Stomach smooth muscle (tissue), 2 donors: ENCODE measurements around the gene RPS6KA4.

ENCODE experiments used
- H3K27ac ChIP-seq: one replicate; pipeline ENCODE4 v1.7.0; 2013; ENCODE audit warnings: mild to moderate bottlenecking, low read length, inconsistent platforms
- H3K27me3 ChIP-seq, 2 donors: one replicate each; pipeline ENCODE4 v1.7.0; 2013; ENCODE audit warnings: low read length in 2 of 2; ENCODE audit not compliant: insufficient read depth in 2 of 2, control insufficient read depth in 1 of 2
- H3K36me3 ChIP-seq, 2 donors: one replicate each; pipeline ENCODE4 v1.7.0; 2013; ENCODE audit warnings: low read length in 2 of 2; ENCODE audit not compliant: control insufficient read depth in 2 of 2, insufficient read depth in 2 of 2
- H3K4me1 ChIP-seq: one replicate; pipeline ENCODE4 v1.7.0; 2013; ENCODE audit warnings: low read length; ENCODE audit not compliant: control insufficient read depth, insufficient read depth
- H3K4me3 ChIP-seq, 2 donors: one replicate each; pipeline ENCODE4 v1.7.0; 2013; ENCODE audit warnings: low read length in 2 of 2
- H3K9ac ChIP-seq, 2 donors: one replicate each; pipeline ENCODE4 v1.7.0; 2013; ENCODE audit warnings: low read length in 2 of 2, mild to moderate bottlenecking in 1 of 2
- H3K9me3 ChIP-seq, 2 donors: one replicate each; pipeline ENCODE4 v1.7.0; 2013; ENCODE audit warnings: low read length in 2 of 2; ENCODE audit not compliant: control insufficient read depth in 2 of 2
- donor health status: healthy.
- donor health status: Pancreatic carcinoma.

The RPS6KA4 gene

DNA sequence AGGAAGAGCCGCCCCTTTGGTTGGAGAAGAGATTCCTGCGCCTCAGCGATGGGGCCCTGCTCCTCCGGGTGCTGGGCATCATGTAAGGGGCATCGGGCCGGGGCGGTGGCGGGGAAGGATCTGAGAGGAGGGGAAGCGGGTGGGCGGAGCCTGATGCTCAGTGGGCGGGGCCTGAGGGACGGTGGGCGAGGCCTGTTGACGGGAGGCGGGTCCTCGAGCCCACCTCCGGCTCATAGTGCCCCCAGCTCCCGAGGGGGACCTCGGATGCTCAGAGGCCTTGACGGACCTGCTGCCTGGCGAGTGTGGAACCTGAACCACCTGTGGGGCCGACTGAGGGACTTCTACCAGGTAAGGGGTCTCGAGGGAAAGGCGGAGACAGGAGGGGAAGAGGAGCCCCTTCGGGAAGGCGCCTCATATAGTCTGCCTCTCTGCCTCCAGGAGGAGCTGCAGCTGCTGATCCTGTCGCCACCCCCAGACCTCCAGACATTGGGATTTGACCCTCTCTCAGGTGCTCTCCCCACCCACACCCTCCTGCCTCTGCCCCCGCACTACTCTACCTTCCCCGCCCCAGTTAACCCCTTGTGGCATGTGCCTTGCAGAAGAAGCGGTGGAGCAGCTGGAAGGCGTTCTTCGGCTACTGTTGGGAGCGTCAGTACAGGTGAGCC, 18.2 kb upstream of the RPS6KA4 start:
- Histone ChIP-seq H3K9me3 (no peaks in the 10 kb centered on the region), H3K4me3 (no peak overlapping the region), H3K27ac (no peak overlapping the region), H3K36me3 (no peaks in the 10 kb centered on the region), H3K9ac (no peak overlapping the region), H3K4me1 (peaks cover 11% of the 10 kb centered on the region), H3K27me3 (no peaks in the 10 kb centered on the region)

DNA sequence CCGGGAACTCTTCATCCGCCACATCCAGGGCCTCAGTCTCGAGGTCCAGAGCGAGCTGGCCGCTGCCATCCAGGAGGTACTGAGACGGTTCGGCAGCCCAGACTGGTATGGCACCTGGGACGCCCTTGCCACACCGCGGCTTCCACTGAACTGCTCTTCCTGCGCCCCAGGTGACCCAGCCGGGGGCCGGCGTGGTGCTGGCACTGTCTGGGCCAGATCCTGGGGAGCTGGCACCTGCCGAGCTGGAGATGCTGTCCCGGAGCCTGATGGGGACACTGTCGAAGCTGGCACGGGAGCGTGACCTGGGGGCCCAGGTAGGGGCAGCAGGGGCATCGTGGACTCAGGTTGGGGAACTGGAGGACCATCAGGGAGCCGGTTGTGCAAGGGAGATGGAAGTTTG, 17.5 kb upstream of the RPS6KA4 start:
- no peaks in the 10 kb centered on the region for H3K27me3 ChIP-seq
- H3K9me3 ChIP-seq, result no peaks in the 10 kb centered on the region
- H3K4me1 ChIP-seq, result peaks cover 11% of the 10 kb centered on the region
- no peak overlapping the region for H3K9ac ChIP-seq
- H3K4me3 ChIP-seq, result no peak overlapping the region
- H3K36me3 ChIP-seq, result no peaks in the 10 kb centered on the region
- no peak overlapping the region for H3K27ac ChIP-seq

DNA sequence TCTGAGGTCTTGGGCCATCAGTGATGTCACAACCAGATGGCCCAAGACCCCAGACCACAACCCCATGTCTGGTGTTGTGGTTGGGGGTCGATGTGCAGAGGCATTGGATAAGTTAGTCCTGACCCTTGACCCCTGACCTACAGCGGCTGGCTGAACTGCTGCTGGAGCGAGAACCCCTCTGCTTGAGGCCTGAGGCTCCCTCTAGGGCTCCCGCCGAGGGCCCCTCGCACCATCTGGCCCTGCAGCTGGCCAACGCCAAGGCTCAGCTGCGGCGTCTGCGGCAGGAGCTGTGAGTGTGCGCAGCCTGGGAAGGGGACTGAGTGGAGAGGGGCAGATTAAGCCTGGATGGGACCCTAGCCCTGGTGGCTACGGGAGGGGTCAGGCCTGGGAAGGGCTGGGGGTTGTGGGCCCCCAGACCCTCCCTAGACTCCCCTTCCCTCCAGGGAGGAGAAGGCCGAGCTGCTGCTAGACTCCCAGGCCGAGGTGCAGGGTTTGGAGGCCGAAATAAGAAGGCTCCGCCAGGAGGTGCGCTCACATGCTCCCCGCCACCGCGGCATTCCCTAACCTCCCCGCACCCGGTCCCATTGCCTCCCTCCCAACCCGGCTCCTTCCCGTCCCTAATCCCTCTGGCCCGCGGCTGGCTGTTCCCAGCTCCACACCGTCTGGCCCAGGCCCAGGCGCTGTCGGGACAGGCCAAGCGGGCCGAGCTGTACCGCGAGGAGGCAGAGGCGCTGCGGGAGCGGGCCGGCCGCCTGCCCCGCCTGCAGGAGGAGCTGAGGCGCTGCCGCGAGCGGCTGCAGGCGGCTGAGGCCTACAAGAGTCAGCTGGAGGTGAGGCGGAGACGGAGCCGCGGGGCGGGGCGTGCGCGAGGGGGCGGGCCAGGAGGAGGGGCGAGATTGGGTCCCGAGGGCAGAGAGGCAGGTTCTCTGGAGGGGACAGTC, 16.8 kb upstream of the RPS6KA4 start:
- Histone ChIP-seq H3K27ac (peak overlapping the region; percentile 79), H3K4me1 (peaks cover 11% of the 10 kb centered on the region), H3K9me3 (no peaks in the 10 kb centered on the region), H3K27me3 (no peaks in the 10 kb centered on the region), H3K4me3 (peak overlapping the region; percentile 55 to 68), H3K9ac (peak overlapping the region; percentile 81 to 85), H3K36me3 (no peaks in the 10 kb centered on the region)

DNA sequence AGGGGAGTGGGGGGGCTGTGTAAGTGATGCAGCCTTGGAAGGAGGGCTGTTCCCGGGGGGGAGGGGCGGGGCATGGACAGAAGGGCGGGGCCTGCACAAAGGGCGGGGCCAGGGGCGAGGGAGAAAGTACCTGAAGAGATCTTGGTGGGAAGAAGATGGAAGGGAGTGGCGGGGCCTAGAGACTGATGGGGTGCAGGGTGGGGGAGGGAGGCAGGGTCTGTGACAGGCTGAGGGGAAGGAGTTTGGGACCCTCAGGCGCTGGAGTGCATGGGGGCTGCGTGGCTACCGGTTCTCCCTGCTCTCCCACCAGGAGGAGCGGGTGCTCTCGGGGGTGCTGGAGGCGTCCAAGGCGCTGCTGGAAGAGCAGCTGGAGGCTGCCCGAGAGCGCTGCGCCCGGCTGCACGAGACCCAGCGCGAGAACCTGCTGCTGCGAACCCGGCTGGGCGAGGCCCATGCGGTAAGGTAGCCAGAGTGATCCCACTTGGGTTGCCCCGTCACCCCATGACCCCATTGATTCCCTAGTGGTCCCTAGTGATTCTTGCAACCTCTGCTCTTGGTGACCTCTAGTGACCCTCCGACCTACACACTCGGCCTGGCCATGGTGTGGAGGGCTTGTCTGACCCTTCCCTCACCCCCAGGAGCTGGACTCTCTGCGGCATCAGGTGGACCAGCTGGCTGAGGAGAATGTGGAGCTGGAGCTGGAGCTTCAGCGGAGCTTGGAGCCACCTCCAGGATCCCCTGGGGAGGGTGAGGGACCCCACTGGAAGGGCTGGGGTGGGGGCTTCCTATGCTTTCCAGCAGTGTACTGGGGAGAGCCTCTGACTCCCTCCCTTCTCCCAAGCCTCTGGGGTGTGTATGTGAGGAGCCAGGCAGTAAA, 15.9 kb upstream of the RPS6KA4 start:
- no peaks in the 10 kb centered on the region for H3K27me3 ChIP-seq
- H3K4me3 ChIP-seq, result peak overlapping the region in 1 of 2 donors; percentile 68
- no peak overlapping the region for H3K27ac ChIP-seq
- H3K4me1 ChIP-seq, result peaks cover 11% of the 10 kb centered on the region
- H3K9me3 ChIP-seq, result no peaks in the 10 kb centered on the region
- no peak overlapping the region for H3K9ac ChIP-seq
- H3K36me3 ChIP-seq, result no peaks in the 10 kb centered on the region

DNA sequence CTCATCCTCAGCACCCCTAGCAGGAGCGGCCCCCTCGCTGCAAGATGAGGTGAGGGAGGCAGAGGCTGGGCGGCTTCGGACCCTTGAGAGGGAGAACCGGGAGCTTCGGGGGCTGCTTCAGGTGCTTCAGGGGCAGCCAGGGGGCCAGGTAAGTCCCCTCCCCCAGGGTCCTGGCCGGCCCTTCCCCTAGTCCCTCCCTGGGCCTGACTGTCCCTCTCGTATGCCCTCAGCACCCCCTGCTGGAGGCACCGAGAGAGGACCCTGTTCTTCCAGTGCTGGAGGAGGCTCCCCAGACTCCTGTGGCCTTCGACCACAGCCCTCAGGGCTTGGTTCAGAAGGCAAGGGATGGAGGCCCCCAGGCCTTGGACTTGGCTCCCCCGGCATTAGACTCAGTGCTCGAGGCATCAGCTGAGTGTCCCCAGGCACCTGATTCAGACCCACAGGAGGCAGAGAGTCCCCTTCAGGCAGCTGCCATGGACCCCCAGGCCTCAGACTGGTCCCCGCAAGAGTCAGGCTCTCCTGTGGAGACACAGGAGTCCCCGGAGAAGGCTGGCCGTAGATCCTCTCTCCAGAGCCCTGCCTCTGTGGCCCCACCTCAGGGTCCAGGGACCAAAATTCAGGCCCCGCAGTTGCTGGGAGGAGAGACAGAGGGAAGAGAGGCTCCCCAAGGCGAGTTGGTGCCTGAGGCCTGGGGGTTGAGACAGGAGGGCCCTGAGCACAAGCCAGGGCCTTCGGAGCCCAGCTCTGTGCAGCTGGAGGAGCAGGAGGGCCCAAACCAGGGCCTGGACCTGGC, 15.0 kb upstream of the RPS6KA4 start:
- Histone ChIP-seq H3K36me3 (no peaks in the 10 kb centered on the region), H3K9me3 (no peaks in the 10 kb centered on the region), H3K27ac (no peak overlapping the region), H3K9ac (no peak overlapping the region), H3K27me3 (no peaks in the 10 kb centered on the region), H3K4me3 (no peak overlapping the region), H3K4me1 (peaks cover 11% of the 10 kb centered on the region)

DNA sequence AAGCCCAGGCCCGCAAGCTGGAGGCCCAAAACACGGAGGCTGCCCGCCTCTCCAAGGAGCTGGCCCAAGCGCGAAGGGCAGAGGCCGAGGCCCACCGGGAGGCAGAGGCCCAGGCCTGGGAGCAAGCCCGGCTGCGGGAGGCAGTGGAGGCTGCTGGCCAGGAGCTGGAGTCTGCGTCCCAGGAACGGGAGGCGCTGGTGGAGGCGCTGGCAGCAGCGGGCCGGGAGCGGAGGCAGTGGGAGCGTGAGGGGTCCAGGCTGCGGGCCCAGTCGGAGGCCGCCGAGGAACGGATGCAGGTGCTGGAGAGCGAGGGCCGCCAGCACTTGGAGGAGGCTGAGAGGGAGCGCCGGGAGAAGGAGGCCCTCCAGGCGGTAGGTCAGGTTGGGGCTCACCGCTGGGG, 14.2 kb upstream of the RPS6KA4 start:
- H3K27me3 ChIP-seq, result no peaks in the 10 kb centered on the region
- H3K4me1 ChIP-seq, result peaks cover 11% of the 10 kb centered on the region
- H3K4me3 ChIP-seq, result no peak overlapping the region
- no peaks in the 10 kb centered on the region for H3K36me3 ChIP-seq
- H3K9ac ChIP-seq, result no peak overlapping the region
- no peak overlapping the region for H3K27ac ChIP-seq
- H3K9me3 ChIP-seq, result no peaks in the 10 kb centered on the region

DNA sequence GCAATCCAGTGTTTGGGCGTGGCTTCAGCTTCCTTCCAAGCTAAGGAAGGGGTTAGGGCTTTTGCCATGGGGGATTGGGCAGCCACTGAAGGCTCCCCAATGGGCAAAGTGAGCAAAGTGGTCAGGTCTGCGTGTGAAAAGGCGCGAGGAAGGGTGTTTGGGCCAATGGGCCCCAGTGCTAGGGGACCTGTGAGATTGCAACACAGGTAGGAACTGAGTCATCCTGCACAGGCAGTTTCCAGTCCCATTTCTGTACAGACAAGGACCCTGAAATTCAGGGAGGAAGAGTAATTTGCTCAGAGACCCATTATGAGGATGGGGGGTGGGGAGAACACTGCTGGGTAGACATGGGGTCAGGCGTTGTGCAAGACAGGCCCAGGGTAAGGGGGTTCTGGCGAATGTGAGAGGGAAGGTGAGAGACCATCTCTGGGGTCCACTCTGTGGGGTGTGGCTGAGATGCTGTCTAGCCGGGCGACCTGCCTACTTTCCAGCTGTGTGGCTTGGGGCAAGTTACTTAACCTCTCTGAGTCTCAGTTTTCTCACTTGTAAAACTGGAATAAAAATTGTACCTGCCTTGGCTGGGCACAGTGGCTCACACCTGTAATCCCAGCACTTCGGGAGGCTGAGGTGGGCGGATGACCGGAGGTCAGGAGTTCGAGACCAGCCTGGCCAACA, 11.6 kb upstream of the RPS6KA4 start:
- H3K4me3 ChIP-seq, result no peak overlapping the region
- H3K36me3 ChIP-seq, result no peaks in the 10 kb centered on the region
- H3K4me1 ChIP-seq, result peaks cover 2% of the 10 kb centered on the region
- no peak overlapping the region for H3K9ac ChIP-seq
- H3K9me3 ChIP-seq, result no peaks in the 10 kb centered on the region
- H3K27me3 ChIP-seq, result no peaks in the 10 kb centered on the region
- no peak overlapping the region for H3K27ac ChIP-seq

DNA sequence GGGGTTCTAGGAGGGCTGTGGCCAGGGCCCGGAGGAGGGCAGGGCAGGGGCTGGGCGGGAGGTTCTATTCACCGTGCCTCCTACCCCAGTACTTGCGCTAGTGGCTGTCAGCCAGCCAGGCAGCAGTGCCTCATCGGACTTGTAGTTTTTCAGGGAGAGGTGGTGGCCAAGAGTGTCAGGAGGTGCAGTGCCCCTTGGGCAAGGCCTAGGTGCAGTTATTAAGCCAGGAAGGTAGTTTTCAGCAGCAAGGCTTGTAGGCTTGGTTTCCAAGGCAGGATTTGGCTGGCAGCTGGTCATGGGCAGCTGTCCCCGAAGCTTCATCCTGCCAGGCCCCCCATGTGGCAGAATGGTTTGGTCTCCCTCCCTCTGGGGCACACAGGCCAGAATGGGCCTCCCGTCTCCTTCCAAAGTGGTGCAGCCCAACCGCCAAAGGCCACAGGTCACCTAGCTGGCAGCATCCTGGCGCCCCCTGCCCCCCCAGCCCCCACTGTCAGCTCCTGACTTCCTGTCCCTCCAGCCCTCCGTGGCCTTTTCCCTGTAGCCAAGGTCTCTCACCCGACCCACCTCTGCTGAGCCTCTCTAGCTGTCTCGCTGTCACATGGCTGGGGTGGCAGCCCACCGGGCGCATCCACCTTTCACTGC, 10.5 kb upstream of the RPS6KA4 start:
- H3K9ac ChIP-seq, result no peak overlapping the region
- H3K9me3 ChIP-seq, result no peaks in the 10 kb centered on the region
- no peaks in the 10 kb centered on the region for H3K36me3 ChIP-seq

DNA sequence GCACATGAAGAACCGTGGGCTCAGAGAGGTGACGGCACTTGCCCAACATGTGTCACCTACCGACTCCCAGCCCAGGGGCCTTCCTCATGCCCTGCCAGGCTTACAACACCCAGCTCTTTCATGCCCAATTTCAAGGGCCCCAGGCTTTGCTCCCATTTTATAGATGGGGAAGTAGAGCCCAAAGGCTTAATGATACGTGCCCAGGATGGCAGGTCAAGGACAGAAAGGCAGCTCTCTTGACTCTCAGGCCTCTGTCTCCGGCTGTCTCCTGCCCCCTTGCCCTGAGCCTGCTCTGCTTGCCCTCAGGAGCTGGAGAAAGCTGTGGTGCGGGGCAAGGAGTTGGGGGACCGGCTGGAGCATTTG, 10.0 kb upstream of the RPS6KA4 start:
- H3K27me3 ChIP-seq, result no peaks in the 10 kb centered on the region
- H3K4me3 ChIP-seq, result no peak overlapping the region
- no peaks in the 10 kb centered on the region for H3K36me3 ChIP-seq
- no peaks in the 10 kb centered on the region for H3K4me1 ChIP-seq
- H3K27ac ChIP-seq, result no peak overlapping the region
- no peak overlapping the region for H3K9ac ChIP-seq
- H3K9me3 ChIP-seq, result no peaks in the 10 kb centered on the region

More for the DNA sequence above, 10.5 kb upstream of the RPS6KA4 start:
- no peaks in the 10 kb centered on the region for H3K4me1 ChIP-seq
- no peak overlapping the region for H3K27ac ChIP-seq
- H3K4me3 ChIP-seq, result no peak overlapping the region
- no peaks in the 10 kb centered on the region for H3K27me3 ChIP-seq
